Posterior cingulate gyrus (tissue), 11 donors: ENCODE measurements around the gene SCP2D1.
"Not testable (repeated sequence)": the region's sequence is repeated elsewhere in the genome, so short reads cannot be mapped to it uniquely, and the experiment has no call there.

Source experiments
- DNase-seq, 10 donors: peaks; one replicate each; pipeline versions ENCODE4 v3.0.0 to v3.0.0-alpha.2; 2020 to 2021; ENCODE audit warnings: mixed read lengths in 3 of 10
- intact Hi-C: fragments of 100-400 bp; cut with DNase I; formaldehyde crosslinking; loops from one replicate; pipeline ENCODE4 v1.15.1; 2023

Gene SCP2D1

DNA sequence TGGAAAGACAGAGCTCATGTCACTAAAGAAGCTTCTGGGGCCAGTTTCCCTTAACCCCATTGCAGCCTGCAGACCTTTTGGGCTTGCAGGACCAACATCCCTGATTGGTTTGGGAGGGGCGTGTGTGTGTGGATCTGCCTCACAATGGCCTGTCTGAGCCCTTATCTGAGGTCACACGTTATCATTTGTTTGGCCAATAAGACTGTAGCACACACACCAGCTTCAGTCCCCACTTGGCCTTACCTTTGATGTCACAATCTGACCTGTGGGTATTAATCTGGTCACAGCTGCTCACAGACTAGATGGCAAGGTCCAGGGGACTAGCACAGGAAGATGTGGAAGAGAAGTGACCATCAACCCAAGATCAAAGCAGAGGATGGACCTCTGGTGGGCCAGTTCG, at the start of gene SCP2D1:
SCP2D1 (plus strand) TSS at position 301 of the 400 bp plus-strand sequence; CDS start at position 334, 33 bp downstream.
- intact Hi-C loops: no loop called here
- no peak for DNase-seq

DNA sequence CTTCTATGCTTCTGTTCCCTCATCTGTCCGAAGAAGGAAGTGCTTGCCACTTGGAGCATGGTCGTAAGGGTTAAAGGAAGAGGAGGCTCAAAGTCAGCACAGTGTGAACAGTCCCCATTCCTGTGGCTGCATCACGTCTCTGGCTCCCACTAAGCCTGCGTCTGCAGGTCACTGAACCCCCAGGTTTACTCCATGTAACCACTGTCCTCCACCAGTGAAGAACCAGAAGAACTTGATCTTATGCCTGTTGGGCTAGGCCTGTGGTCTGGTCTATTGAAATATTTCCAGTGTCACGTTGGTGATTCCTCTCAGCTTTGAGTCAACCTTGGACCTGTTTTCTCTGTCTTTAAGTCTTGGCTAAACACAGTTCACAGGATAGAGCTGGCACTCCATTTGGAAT, 45.9 kb upstream of the SCP2D1 start:
- intact Hi-C loops: no loop called here

GRCh38 chr20:18773566-18773965, 40.0 kb upstream of the SCP2D1 start:
- DNase-seq: no peak
- intact Hi-C loops: no loop called here

More for the DNA sequence above, 45.9 kb upstream of the SCP2D1 start:
- DNase-seq: no peak

- intact Hi-C loops: no loop called here
These were observed 39.4 kb upstream of the SCP2D1 start for GRCh38 chr20:18774207-18774606.

DNA sequence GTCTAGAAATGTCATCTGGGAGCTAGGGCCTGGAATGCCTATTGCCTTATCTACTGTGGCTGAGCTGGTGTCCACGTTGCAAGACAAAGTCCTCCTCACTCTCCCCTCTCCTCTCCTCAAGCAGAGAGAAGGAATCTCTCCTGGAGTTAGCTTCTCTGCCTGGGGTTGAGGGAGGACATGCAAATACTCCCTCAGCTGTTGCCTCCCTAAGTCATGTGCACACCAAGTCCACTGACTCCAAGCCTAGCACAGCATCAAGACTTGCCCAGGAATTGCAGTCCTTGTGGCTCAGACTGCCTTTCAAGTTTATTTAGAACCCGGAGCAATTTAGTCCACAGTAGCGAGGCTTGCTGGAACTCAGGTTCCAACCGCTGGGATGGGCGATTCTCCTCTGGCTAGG, 38.0 kb upstream of the SCP2D1 start:
- DNase-seq: no peak
- intact Hi-C loops: no loop called here

More at GRCh38 chr20:18774207-18774606, 39.4 kb upstream of the SCP2D1 start:
- no peak for DNase-seq

GRCh38 chr20:18778690-18779392, 34.7 kb upstream of the SCP2D1 start:
- no peak for DNase-seq
- intact Hi-C loops: no loop called here

DNA sequence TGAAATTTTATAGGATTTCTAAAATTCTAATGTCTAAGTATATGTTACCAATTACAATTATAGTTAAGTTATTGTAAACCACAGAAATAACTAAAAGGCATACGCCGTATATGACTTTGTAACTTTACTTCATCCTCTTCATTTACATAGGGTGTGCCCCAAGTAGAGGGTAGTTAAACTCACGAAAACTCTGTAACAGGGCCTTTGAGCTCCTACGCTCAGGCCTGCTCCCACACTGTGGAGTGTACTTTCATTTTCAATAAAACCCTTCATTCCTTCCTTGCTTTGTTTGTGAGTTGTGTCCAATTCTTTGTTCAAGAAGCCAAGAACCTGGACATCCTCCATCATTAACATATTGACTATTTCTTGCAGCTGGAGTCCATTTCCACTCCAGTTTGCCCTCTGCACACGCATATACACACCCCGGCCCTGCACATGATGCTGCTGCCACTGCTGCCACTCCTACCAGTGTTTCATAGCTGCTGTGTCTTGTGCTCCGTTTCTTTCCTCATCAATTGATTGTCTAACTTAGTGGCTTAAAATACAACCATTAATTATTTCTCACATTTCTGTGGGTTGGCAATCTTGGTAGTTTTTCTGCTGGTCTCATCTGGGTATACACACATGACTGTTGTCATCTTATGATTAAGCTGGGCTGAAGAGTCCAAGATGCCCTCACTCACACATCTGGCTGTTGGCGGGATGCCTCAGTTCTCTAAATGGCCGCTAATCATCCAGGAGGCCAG, 33.0 kb upstream of the SCP2D1 start:
- intact Hi-C loops: no loop called here
- no peak for DNase-seq

- intact Hi-C loops: no loop called here
- no peak for DNase-seq
These were observed 32.1 kb upstream of the SCP2D1 start for GRCh38 chr20:18781509-18781908.

- no peak for DNase-seq
- intact Hi-C loops: no loop called here
These were observed 30.1 kb upstream of the SCP2D1 start for GRCh38 chr20:18783385-18783959.

GRCh38 chr20:18787046-18787445, 26.5 kb upstream of the SCP2D1 start:
- DNase-seq, intact Hi-C loops: not testable (repeated sequence)

- intact Hi-C loops: no loop called here
- DNase-seq: no peak
These were observed 25.6 kb upstream of the SCP2D1 start for GRCh38 chr20:18788021-18788420.

GRCh38 chr20:18790787-18791186, 22.8 kb upstream of the SCP2D1 start:
- intact Hi-C loops: loop anchor here (10.0 kb wide), 1 partner anchor 874 kb away; no protein-coding TSS in a partner anchor
- DNase-seq: no peak

GRCh38 chr20:18793625-18794427, 19.8 kb upstream of the SCP2D1 start:
- DNase-seq: peak; percentile 84 to 98 (median 92)
- intact Hi-C loops: loop anchor here (10.0 kb wide), 1 partner anchor 871 kb away; no protein-coding TSS in a partner anchor

GRCh38 chr20:18794428-18794787, 19.2 kb upstream of the SCP2D1 start:
- no peak for DNase-seq
- intact Hi-C loops: loop anchor here (10.0 kb wide), 1 partner anchor 870 kb away; no protein-coding TSS in a partner anchor

DNA sequence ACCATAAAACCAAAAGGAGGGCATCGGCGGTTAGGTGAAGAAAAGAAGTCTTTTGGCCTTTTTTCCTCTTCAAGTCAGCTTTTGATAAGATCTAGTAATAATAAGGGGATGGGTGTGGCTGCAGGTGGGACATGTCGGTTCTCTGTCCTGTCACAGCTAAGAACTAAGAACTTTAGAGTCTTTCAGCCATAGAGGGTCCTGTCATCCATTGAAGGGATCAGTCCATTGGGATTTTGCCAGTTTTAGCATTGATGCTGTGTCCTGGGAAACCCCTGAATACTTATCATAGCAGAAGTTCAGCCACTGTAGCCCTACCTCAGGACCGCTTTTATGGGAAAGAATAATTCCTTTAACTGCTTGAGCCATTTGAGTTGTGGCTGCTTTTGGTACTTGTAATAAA, 18.2 kb upstream of the SCP2D1 start:
- intact Hi-C loops: loop anchor here (10.0 kb wide), 1 partner anchor 869 kb away; no protein-coding TSS in a partner anchor

DNA sequence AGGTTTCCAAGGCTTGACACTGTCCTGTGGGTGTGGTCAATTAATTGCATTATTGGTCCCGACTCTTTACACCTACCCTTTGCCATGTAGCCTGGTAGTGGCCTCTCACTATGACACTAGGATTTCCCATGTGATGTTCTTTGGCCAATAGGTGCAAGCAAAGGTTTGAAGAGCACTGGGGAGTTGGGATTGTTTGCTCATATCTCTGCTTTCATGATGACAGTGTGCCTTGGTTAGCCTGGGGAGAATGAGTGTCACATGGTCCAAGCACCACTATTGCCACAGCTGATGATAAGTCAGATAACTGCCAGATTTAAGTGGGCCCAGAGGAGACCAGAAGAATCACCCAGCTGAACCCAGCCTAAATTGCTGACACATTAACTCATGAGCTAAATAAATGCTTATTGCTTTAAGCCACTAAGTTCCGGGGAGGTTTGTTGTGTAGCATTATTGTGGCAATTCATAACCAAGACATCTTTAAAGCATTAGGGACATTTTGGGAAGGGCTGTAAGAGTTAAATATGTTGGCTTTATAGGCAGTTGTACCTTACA, 17.2 kb upstream of the SCP2D1 start:
- intact Hi-C loops: loop anchor here (10.0 kb wide), 1 partner anchor 868 kb away; no protein-coding TSS in a partner anchor
- no peak for DNase-seq

More for the DNA sequence above, 18.2 kb upstream of the SCP2D1 start:
- DNase-seq: no peak

DNA sequence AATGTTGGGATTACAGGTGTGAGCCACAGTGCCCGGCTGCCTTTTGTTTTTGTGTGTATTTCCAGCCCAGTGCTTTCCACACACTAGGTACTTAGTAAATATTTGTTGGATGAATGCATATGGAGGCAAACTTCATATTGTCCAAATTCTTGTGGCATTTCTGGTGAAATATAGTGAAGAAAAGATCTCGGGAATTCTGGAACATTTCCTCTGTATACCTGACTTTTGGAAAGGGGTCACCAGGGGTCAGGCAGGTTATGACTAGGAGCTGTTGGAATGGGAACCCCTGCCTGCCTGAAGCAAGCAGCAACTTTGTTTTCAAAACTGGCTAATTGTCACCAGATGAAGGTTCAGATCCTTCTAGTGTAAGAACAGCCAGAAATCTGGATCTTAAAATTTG, 12.1 kb upstream of the SCP2D1 start:
- intact Hi-C loops: no loop called here
- DNase-seq: no peak

- intact Hi-C loops: no loop called here
- no peak for DNase-seq
These were observed 11.5 kb upstream of the SCP2D1 start for GRCh38 chr20:18802012-18802634.

- intact Hi-C loops: no loop called here
- no peak for DNase-seq
These were observed 7.7 kb upstream of the SCP2D1 start for GRCh38 chr20:18805881-18806280.

DNA sequence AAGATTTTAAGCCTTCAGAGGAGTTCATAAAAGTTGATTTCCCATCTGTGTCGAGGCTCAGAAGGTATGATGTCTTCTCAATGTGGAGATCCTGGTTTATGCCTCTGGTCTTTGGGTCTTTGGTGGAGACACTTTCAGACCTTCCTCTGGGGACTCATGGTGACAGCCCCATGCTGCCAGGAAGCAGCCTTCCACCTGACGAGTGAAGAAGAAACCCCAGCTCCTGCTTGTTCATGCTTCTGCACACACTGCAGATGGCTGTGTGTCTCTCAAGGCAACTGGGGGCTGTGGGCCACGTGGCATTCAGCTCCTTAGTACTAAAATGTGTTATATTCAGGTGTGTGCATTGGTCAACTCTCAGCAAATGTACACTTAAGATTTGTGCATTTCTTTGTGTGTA, 4.9 kb upstream of the SCP2D1 start:
- intact Hi-C loops: no loop called here
- DNase-seq: no peak
